ENCODE data around the gene TAGLN3. TPM values are rescaled to one million over a fixed set of nuclear protein-coding genes. Genes with fewer than 3 reads are reported as not detected.

The TAGLN3 gene
- total RNA-seq, 1 experiment from 2014 or later, result not detected

DNA sequence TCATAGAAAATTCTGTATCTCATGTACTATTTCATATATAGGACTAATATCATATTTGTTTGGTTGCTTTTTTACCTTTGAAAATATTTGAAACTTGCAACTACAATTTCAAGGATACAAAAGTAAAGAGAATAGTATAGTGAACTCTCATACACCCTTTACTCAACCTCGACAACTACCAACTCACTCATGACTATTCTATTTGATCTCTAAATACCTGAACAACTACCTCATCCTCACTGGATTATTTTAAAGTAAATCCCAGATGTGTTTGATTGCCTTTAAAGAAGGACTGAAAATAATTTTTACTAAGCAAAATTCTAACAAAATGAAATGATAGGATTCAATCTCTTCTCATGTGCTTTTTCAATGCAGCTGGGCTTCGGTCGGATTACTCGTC lies 47.9 kb downstream of the TAGLN3 start:
- no peak overlapping the region for H3K27ac ChIP-seq (ENCODE audit: low read length)
- in situ Hi-C loops (cut with HindIII; ENCODE audit: low pct_unique_long_range_greater_than_20kb, low sequenced_read_pairs), result no loop called here
- BruUV-seq (replicated peaks), result no TSS peak
- POLR2A ChIA-PET, result no interaction called here
- no peak overlapping the region for H3K4me3 ChIP-seq (ENCODE audit: low read depth in 2 of 2, low read length in 2 of 2)
- CTCF ChIA-PET, result no interaction called here
- intact Hi-C loops (cut with micrococcal nuclease; ENCODE audit: unreplicated experiment), result no loop called here
- H3K36me3 ChIP-seq (ENCODE audit: control insufficient read depth, insufficient read depth, low read length), result no peaks in the 10 kb centered on the region
- no peak for DNase-seq (ENCODE audit: low read depth, low spot score)
- TF ChIP-seq SIN3A (IDR thresholded peaks at IDR 0.05; ENCODE audit: borderline replicate concordance, insufficient read depth, low read depth, low read length), result no peak
- TF ChIP-seq, protein P1, sequence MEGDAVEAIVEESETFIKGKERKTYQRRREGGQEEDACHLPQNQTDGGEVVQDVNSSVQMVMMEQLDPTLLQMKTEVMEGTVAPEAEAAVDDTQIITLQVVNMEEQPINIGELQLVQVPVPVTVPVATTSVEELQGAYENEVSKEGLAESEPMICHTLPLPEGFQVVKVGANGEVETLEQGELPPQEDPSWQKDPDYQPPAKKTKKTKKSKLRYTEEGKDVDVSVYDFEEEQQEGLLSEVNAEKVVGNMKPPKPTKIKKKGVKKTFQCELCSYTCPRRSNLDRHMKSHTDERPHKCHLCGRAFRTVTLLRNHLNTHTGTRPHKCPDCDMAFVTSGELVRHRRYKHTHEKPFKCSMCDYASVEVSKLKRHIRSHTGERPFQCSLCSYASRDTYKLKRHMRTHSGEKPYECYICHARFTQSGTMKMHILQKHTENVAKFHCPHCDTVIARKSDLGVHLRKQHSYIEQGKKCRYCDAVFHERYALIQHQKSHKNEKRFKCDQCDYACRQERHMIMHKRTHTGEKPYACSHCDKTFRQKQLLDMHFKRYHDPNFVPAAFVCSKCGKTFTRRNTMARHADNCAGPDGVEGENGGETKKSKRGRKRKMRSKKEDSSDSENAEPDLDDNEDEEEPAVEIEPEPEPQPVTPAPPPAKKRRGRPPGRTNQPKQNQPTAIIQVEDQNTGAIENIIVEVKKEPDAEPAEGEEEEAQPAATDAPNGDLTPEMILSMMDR (IDR thresholded peaks at IDR 0.05), result no peak
- no peak for ATAC-seq
- peaks cover 5% of the 10 kb centered on the region; the same call in 1 of the 2 replicates for H3K4me1 ChIP-seq (ENCODE audit: control insufficient read depth, insufficient read depth, low read length)
- H3K9me3 ChIP-seq (ENCODE audit: control insufficient read depth, insufficient read depth, low read depth, low read length), result no peaks in the 10 kb centered on the region
- H3K27me3 ChIP-seq (ENCODE audit: control insufficient read depth, insufficient read depth, low read length), result peaks cover 7% of the 10 kb centered on the region

DNA sequence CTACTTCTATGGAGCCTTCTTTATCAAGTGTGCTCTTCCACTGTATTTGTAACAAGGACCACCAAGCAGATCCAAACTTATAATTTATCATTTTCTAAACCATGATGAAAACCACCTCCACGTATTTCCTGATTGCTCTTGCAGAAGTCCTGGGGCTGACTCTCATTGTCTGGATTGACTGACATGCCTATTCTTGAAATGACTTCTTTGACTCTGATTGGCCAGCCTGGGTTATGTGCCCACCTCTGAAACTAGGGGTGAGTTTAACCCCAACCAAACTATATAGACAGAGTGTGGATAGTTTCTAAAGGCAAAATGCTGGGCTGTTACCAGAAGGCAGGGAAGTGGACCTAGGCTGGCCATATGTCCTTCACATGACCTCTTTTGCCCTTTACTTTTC lies 48.5 kb downstream of the TAGLN3 start:
- CTCF ChIA-PET, result no interaction called here

More for the DNA sequence above, 48.5 kb downstream of the TAGLN3 start:
- POLR2A ChIA-PET, result no interaction called here
- in situ Hi-C loops (cut with HindIII; ENCODE audit: low pct_unique_long_range_greater_than_20kb, low sequenced_read_pairs) (no loop called here), intact Hi-C loops (cut with micrococcal nuclease; ENCODE audit: unreplicated experiment) (no loop called here)
- H3K27me3 ChIP-seq (ENCODE audit: control insufficient read depth, insufficient read depth, low read length), result peaks cover 4% of the 10 kb centered on the region
- TF ChIP-seq, protein P2, sequence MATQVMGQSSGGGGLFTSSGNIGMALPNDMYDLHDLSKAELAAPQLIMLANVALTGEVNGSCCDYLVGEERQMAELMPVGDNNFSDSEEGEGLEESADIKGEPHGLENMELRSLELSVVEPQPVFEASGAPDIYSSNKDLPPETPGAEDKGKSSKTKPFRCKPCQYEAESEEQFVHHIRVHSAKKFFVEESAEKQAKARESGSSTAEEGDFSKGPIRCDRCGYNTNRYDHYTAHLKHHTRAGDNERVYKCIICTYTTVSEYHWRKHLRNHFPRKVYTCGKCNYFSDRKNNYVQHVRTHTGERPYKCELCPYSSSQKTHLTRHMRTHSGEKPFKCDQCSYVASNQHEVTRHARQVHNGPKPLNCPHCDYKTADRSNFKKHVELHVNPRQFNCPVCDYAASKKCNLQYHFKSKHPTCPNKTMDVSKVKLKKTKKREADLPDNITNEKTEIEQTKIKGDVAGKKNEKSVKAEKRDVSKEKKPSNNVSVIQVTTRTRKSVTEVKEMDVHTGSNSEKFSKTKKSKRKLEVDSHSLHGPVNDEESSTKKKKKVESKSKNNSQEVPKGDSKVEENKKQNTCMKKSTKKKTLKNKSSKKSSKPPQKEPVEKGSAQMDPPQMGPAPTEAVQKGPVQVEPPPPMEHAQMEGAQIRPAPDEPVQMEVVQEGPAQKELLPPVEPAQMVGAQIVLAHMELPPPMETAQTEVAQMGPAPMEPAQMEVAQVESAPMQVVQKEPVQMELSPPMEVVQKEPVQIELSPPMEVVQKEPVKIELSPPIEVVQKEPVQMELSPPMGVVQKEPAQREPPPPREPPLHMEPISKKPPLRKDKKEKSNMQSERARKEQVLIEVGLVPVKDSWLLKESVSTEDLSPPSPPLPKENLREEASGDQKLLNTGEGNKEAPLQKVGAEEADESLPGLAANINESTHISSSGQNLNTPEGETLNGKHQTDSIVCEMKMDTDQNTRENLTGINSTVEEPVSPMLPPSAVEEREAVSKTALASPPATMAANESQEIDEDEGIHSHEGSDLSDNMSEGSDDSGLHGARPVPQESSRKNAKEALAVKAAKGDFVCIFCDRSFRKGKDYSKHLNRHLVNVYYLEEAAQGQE (IDR thresholded peaks at IDR 0.05; ENCODE audit: insufficient read depth in 1 of 2, low read depth in 2 of 2, low read length in 1 of 2), result no peak
- no peak for TF ChIP-seq POLR2AphosphoS5 (IDR thresholded peaks at IDR 0.05; ENCODE audit: low read depth, low read length)
- no peak for TF ChIP-seq SIN3A (IDR thresholded peaks at IDR 0.05; ENCODE audit: borderline replicate concordance, insufficient read depth, low read depth, low read length)
- TF ChIP-seq, protein P1 (IDR thresholded peaks at IDR 0.05), result no peak
- TF ChIP-seq TCF7L2 (IDR thresholded peaks at IDR 0.05; ENCODE audit: low read depth, low read length), result no peak
- no peak for ATAC-seq
- no peaks in the 10 kb centered on the region for H3K36me3 ChIP-seq (ENCODE audit: control insufficient read depth, insufficient read depth, low read length)
- no peak for DNase-seq (ENCODE audit: low read depth, low spot score)
- H3K4me3 ChIP-seq (ENCODE audit: low read depth in 2 of 2, low read length in 2 of 2), result no peak overlapping the region
- no peaks in the 10 kb centered on the region for H3K9me3 ChIP-seq (ENCODE audit: control insufficient read depth, insufficient read depth, low read depth, low read length)
- peaks cover 5% of the 10 kb centered on the region; the same call in 1 of the 2 replicates for H3K4me1 ChIP-seq (ENCODE audit: control insufficient read depth, insufficient read depth, low read length)
- no TSS peak for BruUV-seq (replicated peaks)
- H3K27ac ChIP-seq (ENCODE audit: low read length), result no peak overlapping the region
